ENCODE results near the gene PIN4. TPM values are rescaled to one million over a fixed set of nuclear protein-coding genes. Genes with fewer than 3 reads are reported as not detected.

PIN4 gene
- total and polyA plus RNA-seq, 2 experiments from 2014 or later, result 16.3 to 39.4 TPM

GRCh38 chrX:72142094-72142793 is 39.3 kb upstream of the PIN4 start:
- no peak overlapping the region for H3K4me2 ChIP-seq
- no peaks in the 10 kb centered on the region for H3K4me1 ChIP-seq (ENCODE audit: insufficient read depth)
- no peaks in the 10 kb centered on the region for H3K36me3 ChIP-seq (replicated peaks; ENCODE audit: insufficient read depth, low read depth)
- no peaks in the 10 kb centered on the region for H3K79me2 ChIP-seq
- H2AFZ ChIP-seq, result no peak overlapping the region
- no peak overlapping the region for H3K27ac ChIP-seq
- no peaks in the 10 kb centered on the region for H3K27me3 ChIP-seq
- 52% methylated on average over 8 of the region's 8 CpGs for whole genome bisulfite sequencing (ENCODE audit: low lambda C conversion rate, missing lambda C conversion rate)
- H4K20me1 ChIP-seq (ENCODE audit: insufficient read depth, poor library complexity, severe bottlenecking), result no peaks in the 10 kb centered on the region
- H3K9me3 ChIP-seq (ENCODE audit: low read depth), result no peaks in the 10 kb centered on the region
- TF ChIP-seq EZH2phosphoT487 (IDR thresholded peaks at IDR 0.05; ENCODE audit: low read depth, severe bottlenecking, unreplicated experiment) (no peak), CTCF (IDR thresholded peaks at IDR 0.05; ENCODE audit: poor library complexity) (no peak), EZH2 (IDR thresholded peaks at IDR 0.05; ENCODE audit: borderline replicate concordance) (no peak)
- no peaks in the 10 kb centered on the region for H3K9me2 ChIP-seq (replicated peaks; ENCODE audit: insufficient read depth)
- no peak overlapping the region for H3K4me3 ChIP-seq
- peak; percentile 26 for DNase-seq (ENCODE audit: low spot score)

GRCh38 chrX:72142794-72143608 is 38.6 kb upstream of the PIN4 start:
- no peaks in the 10 kb centered on the region for H3K27me3 ChIP-seq
- TF ChIP-seq EZH2phosphoT487 (IDR thresholded peaks at IDR 0.05; ENCODE audit: low read depth, severe bottlenecking, unreplicated experiment), result no peak
- no peak for TF ChIP-seq EZH2 (IDR thresholded peaks at IDR 0.05; ENCODE audit: borderline replicate concordance)
- no peak for TF ChIP-seq CTCF (IDR thresholded peaks at IDR 0.05; ENCODE audit: poor library complexity)
- H3K4me2 ChIP-seq, result no peak overlapping the region
- DNase-seq (ENCODE audit: low spot score), result no peak
- H3K9me3 ChIP-seq (ENCODE audit: low read depth), result no peaks in the 10 kb centered on the region
- no peak overlapping the region for H2AFZ ChIP-seq
- H3K27ac ChIP-seq, result no peak overlapping the region
- WGBS (ENCODE audit: low lambda C conversion rate, missing lambda C conversion rate), result 59% methylated on average over 11 of the region's 11 CpGs
- no peaks in the 10 kb centered on the region for H3K4me1 ChIP-seq (ENCODE audit: insufficient read depth)
- H3K4me3 ChIP-seq, result no peak overlapping the region
- H3K79me2 ChIP-seq, result no peaks in the 10 kb centered on the region
- H3K36me3 ChIP-seq (replicated peaks; ENCODE audit: insufficient read depth, low read depth), result no peaks in the 10 kb centered on the region
- H4K20me1 ChIP-seq (ENCODE audit: insufficient read depth, poor library complexity, severe bottlenecking), result no peaks in the 10 kb centered on the region
- no peaks in the 10 kb centered on the region for H3K9me2 ChIP-seq (replicated peaks; ENCODE audit: insufficient read depth)

GRCh38 chrX:72143609-72143907 is 38.0 kb upstream of the PIN4 start:
- Histone ChIP-seq H3K4me1 (ENCODE audit: insufficient read depth) (no peaks in the 10 kb centered on the region), H3K9me3 (ENCODE audit: low read depth) (no peaks in the 10 kb centered on the region), H2AFZ (no peak overlapping the region), H3K36me3 (replicated peaks; ENCODE audit: insufficient read depth, low read depth) (no peaks in the 10 kb centered on the region), H3K27ac (no peak overlapping the region), H3K27me3 (no peaks in the 10 kb centered on the region), H4K20me1 (ENCODE audit: insufficient read depth, poor library complexity, severe bottlenecking) (no peaks in the 10 kb centered on the region), H3K9me2 (replicated peaks; ENCODE audit: insufficient read depth) (no peaks in the 10 kb centered on the region), H3K79me2 (no peaks in the 10 kb centered on the region), H3K4me3 (no peak overlapping the region), H3K4me2 (no peak overlapping the region)
- no peak for TF ChIP-seq CTCF (IDR thresholded peaks at IDR 0.05; ENCODE audit: poor library complexity)
- no peak for TF ChIP-seq EZH2phosphoT487 (IDR thresholded peaks at IDR 0.05; ENCODE audit: low read depth, severe bottlenecking, unreplicated experiment)
- TF ChIP-seq EZH2 (IDR thresholded peaks at IDR 0.05; ENCODE audit: borderline replicate concordance), result no peak
- WGBS (ENCODE audit: low lambda C conversion rate, missing lambda C conversion rate), result 57% methylated on average over 2 of the region's 2 CpGs
- DNase-seq (ENCODE audit: low spot score), result no peak
